NCI-H1417 (cell line): ENCODE measurements around the gene GBA2.

ENCODE experiments used
- DNase-seq, 3 experiments: peaks; one replicate each; lab custom pipeline; 2025; lab: John Stamatoyannopoulos, UW

GBA2 gene

DNA sequence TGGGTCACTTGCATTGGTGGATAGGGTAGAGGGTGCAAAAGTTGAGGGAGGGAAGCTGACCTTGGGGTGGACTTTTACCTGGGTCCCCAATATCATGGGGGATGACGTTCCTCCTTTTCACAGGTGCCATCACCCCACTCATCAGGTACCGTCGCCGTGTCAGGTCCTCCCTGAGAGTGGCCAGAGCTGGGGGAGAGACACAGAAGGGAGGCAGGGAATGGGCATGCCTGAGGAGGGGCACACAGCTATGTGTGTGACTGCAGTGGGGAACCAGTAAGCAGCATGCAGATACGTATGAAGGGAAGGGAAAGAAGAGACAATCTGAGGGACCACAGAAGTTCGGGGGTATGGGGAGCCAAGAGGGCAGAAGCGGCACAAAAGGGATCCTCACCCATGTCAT is 10.1 kb downstream of the GBA2 start:
- no peak for DNase-seq

DNA sequence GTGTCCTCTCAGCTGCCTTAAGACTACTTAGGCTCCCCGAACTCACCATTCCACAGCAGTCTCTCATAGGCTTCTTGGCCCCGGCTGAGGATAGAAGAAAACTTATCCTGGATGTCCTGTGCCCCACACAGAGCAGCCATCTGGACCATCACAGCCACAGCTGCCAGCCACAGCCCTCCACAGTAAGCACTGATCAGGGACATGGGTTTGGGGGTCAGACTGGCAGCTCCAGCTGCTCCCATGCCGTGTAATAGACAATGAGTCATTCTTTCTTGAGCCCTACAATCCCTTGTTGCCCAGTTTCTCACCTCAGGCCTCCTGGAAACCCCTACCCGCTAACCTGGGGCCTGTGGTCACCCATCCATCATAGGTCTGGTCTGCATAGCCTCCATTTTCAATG is 10.8 kb downstream of the GBA2 start:
- DNase-seq: no peak

DNA sequence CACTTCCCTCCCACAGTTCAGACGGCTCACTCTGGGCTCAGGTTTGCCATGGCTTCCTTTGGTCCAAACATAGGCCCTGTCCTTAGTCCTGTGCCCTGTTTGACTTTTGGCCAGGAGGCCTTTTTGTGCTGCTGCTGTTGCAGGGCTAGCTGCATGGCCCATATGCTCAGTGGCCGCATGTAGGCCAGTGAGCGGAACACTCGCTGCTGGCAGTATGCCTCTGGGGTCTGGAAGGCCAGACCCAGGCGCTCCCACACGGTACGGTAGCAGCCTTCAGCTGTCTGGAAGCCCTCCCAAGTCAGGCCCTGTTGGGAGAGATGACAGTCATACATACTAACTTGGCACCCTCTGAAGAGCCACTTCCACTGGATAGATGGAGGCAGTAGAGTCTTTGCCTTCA is 11.9 kb downstream of the GBA2 start:
- DNase-seq: no peak

DNA sequence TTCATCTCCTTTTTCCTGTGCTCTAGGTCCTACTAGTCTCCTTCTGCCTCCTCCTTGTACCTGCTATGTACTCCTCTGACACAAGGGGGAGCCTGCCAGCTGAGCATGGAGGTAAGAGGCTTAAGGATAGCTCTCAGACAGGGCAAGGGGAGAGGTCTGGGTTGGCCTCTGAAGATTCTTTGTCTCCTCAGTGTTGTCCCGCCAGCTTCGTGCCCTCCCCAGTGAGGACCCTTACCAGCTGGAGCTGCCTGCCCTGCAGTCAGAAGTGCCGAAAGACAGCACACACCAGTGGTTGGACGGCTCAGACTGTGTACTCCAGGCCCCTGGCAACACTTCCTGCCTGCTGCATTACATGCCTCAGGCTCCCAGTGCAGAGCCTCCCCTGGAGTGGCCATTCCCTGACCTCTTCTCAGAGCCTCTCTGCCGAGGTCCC is 12.8 kb downstream of the GBA2 start:
- DNase-seq: peak; percentile 12 to 65 (median 28)

DNA sequence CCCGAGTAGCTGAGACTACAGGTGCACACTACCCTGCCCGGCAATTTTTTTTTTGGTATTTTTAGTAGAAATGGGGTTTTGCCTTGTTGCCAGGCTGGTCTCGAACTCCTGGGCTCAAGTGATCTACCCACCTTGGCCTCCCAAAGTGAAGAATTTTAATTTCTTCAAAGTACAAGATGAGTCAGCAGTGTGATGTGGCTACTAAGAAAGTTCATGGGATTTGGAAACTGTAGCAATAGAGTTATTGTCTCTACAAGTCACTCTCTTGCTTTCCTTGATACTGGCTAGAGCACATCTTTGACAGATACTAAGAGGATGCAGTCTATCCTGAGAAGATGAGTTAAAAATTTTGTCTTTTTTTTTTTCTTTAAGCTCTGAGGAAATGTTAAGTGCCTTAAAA is 14.9 kb downstream of the GBA2 start:
- no peak for DNase-seq

DNA sequence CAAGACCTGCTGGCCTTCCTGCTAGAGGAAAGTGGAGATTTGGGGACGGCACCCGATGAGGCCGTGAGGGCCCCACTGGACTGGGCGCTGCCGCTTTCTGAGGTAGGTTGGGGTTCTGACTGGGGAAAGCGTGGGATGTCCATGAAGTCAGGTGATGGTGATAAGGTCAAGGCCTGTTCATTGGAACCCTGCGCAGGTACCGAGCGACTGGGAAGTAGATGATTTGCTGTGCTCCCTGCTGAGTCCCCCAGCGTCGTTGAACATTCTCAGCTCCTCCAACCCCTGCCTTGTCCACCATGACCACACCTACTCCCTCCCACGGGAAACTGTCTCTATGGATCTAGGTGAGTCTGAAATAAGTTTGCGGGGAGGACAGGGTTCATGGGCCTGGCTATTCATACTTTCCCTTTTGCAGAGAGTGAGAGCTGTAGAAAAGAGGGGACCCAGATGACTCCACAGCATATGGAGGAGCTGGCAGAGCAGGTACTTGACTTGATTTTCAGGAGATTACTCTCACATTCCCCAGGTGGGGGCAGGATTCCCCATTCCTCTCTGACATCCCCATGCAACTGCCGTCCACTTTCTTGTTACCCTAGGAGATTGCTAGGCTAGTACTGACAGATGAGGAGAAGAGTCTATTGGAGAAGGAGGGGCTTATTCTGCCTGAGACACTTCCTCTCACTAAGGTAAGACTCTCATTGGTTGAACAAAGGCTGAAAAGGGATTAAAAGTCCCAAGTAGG is 16.1 kb downstream of the GBA2 start:
- peak in 2 of 3 experiments; percentile 30 to 62 for DNase-seq

DNA sequence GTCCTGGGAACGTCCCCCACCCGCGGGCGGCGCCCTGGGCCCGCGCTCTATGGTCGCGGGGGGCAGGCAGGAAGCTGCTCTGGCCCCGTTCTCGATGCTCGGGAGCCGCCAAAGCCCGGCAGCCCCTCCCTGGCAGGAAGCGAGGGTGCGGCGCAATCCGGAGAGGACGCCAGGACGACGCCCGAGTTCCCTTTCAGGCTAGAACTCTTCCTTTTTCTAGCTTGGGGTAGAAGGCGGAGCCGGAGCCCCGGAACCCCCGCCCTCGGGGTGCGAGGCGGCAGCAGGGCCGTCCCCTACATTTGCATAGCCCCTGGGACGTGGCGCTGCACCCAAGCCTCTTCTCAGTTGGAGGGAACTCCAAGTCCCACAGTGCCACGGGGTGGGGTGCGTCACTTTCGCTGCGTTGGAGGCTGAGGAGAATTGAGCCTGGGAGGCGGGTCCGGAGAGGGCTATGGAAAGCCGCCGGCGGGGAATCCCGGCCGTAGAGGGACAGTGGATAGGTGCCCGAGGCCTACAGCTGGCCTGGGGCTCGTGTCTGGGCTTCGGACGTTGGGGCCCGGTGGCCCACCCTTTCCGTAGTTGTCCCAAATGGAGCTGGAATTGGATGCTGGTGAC is 16.7 kb downstream of the GBA2 start, which contains the start of the genes CREB3 and TLN1:
TSS of gene CREB3 (plus strand) at position 482 of the 615 bp plus-strand sequence. CDS start at position 589, 107 bp downstream.
TSS of gene TLN1 (minus strand) at position 11 of the 615 bp plus-strand sequence. CDS start 6,501 bp downstream, outside the sequence.
- peak; percentile 95 to 98 (median 97) for DNase-seq

DNA sequence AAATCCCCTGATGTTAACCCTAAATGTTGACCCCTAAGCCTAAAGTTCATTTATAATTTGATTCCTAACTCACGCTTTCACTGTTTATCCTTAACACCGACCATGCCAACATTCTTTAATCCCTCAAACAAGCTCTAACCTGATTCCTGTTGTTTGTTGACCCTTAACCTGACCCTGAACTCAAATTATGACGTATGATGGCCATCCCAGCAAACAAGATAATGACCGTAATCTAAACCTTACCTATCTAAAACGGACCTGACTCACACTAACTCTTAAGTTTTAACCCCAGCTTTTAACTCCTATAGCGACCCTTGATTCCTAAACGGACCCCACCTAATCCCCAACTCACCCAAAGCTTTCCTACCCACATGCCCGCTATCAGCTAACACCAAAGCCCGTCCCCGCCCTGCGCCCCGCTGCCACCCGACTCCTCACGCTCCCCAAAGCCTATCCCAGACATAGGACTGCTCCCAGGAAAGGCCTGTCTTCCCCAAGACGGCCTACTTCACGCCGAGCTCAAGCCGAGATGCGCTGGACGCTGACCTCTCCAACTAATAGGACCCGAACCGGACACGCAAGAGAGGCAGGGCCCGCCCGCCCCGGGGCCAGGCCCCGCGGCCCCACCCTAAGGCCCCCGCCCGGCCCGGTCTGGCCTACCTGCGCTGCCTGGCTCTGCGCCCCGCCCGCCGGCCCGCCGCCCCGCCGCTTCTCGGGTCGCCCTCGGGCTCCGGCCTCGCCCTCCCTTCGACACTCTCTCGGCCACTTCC is 17.4 kb downstream of the GBA2 start:
- peak in 1 of 3 experiments; percentile 23 for DNase-seq

DNA sequence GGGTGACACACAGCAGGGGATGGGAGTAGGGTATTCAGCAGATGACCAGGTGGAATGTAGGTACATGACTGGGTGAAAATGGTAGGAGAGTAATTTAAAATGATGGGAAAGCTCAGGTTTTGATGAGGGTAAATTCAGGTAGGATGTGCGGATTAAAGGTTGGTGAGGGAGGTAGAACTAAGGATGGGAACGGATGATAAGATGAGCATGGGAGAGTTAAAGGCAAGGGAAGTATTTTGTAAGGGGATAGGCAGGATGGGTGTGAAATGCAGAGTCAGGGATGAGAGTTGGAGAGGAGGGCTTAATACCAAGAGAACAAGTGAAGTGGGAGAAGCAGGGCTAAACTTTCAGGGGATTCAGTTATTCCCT is 18.6 kb downstream of the GBA2 start:
- no peak for DNase-seq

DNA sequence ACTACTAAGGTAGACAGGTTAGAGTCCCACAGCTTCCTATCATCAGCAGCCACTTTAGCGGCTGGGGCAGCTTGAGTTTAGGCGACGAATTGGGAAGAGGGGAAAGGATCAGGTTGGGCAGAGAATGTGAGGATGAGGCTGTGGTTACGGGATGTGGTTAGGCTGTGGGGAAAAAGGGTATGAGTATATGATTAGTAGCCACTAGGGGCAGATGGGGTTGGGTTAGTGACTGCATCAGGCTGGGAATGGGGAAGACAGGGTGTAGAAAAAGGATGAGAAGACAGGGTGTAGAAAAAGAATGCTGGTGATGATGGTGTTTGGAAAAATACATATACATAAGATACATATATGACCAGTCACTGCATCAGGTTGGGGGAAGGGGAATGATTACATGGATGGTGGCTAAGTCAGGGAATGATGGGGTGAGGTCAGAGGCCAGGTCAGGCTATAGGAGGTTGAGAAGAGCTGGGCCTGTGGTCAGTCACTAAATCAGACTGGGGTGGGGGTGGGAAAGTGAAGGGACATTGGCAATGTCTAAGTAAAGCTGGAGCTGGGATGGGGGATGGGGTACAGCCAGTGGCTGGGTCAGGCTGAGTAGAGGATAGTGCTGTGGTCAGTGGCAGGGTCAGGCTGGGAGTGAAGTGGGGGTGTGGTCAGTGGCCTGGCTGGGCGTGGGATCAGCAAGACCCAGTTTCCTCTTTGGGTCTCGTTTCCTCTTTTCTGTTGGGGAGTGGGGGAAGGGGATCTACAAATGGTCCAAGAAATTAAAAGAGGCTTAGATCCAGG is 19.1 kb downstream of the GBA2 start:
- DNase-seq: no peak

DNA sequence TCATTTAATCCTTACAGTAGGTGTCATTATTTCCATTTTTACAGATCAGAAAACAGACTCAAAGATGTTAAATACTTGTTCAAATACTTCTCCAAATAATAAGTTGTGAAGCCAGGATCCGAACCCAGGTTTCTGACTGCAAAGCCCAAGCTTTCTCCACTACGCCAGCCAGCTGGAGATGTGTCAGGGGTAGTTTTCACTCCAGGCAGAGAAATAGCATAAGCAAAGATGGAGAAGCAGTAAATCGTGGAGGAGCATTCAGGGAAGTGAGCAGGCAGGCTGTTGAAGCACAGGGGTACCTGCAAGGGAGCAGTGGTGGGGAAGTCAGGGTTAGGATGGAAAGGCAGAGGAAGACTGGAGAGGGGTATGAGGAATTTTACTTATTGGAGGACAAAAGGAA is 19.9 kb downstream of the GBA2 start:
- DNase-seq: no peak

DNA sequence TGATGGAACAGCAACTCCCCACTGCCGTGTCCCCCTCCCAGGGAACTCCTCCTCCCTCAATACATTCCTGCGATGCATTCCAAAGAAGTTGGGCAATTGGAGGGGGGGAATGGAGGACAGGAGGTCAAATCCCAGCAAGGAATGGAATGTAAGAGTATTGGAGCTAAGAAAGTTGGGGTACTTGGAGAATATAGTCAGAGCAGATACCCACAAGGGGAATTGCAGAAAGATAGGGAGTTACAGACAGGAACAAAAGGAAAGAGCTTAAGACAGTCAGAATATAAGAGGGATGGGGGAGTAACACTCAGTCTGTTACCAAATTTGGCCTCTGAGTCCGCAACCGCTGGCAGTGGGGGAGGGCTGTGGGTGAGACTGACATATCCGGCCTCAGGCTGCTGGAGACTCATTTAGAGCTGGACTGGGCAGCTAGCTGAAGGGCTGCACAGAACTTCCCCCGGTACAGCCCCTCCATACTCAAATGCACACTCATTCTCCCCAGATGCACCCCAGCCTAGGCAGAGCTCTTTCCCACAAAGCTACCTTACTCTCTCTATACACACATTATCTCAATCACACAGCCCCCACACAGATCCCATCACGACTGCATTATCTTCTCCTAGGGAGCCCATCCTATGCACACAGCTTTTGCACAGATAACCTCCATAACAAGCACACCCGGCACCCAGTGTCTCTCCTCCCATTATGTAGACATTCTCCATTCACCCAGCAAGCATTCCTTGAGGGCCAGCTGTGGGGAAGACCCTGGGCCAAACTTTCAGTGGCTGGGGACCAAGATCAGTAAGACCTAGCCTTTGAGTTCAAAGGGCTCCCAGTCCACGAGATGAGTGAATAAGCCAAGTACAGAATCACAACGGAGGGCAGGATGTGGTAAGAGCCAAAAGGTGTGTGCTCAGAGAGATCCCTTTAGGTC is 20.7 kb downstream of the GBA2 start:
- no peak for DNase-seq

DNA sequence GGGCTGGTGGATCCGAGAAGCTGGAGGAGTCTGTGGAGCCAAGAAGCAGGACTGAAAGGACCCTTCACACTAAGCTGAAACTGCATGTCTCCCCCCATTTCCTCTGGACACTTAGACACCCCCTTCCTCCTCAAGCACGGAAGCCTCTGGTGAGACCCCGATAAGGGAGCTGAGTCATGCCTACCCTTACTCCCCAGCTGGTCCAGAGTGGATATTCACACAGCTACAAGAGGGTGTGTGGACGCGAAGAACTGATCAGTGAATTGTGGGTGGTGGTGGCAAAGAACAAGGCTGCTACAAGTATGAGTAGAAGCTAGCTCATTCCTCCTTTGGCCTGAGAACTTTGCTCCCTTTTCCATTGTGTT is 21.4 kb downstream of the GBA2 start:
- no peak for DNase-seq

DNA sequence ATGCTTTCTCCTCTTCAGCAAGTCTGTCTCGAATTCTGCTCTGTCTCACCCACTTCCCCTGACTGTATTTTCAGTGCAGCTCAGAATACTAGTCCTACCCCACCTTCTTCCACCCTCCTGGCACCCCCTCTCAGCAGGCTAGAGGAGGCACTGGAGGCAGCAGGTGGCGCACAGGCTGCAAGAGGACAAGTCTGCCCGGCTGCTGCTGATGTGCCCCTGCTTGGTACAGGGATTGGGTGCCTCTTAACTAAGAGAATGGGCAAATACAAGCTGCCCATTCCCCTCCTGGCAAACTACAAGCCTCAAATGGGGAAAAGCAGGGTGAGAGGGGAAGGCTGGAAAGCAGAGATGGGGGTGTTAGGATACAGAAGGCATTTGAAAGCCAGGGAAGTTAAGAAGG is 22.1 kb downstream of the GBA2 start:
- no peak for DNase-seq

DNA sequence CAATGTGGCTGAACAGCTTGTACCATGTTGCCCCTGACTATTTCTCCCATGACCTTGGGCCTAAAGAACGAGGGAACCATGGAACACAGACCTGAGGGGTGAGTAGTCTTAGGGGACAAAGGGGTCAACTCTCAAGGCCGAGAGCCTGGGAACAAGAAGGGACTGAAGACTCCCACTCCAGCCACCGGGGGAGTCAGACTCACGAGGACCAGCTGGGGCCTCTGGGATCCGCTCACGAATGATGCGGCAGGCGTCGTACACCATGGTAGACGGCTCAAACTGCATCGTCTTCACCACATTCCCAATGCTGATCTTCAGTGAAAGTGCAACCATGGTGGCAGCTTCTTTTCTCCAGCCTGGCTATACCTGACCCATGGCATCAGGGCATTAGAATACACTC is 23.7 kb downstream of the GBA2 start:
- no peak for DNase-seq

DNA sequence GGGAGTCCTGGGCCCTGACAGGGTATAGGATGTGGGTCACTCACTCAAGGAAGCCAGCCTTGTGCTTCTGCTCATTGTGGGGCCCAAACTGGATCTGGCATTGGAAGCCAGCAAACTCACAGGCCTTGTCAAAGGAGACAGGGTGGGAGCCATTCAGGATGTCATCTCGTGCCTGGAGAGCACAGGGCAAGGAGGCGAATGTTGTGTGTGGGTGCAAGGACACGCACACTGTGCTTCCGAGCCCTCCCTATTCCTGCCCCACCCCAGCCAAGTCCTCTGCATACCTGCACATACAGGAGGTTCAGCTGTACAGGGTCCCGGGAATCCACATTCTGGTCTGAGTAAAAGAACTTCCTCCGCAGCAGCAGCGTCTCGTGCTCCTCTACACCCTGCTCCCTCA is 25.1 kb downstream of the GBA2 start:
- DNase-seq: no peak

DNA sequence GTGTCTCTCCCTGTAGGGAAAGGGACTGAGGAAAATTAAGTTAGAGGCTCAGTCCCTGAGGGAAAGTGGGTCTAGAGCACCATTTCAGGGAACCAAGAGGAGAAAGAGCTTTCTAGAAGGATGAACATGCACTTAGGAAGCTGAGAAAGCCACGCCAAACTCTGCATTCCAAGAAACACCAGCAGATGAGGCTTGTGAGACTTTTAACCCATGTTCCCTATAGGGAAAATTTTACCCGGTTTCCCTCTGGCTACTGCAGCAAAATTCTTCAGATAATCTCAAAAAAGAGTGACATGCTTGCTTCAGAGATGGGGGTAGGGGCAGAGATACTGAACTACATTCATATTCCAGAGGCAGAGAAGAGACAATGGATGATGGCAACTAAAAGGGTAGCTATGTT is 25.6 kb downstream of the GBA2 start:
- no peak for DNase-seq

DNA sequence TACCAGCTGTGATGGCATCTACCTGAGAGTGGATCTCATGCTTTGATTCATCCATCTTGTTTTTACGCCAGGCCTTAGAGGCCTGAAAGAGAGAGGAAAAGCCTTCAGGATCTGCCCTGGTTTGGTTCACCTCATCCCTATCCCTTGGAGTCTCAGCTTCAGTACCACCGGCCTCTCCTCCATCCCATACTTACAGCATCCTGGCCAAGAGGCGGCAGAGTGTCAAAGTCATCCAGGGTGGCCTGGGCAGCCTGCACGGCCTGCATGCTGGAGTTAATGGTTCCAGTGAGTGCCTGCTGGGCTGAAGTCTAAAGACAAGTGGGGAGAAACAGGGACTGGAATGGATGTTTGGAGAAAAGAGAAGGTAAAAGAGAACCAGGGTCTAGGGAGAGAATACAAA is 29.5 kb downstream of the GBA2 start:
- DNase-seq: no peak

DNA sequence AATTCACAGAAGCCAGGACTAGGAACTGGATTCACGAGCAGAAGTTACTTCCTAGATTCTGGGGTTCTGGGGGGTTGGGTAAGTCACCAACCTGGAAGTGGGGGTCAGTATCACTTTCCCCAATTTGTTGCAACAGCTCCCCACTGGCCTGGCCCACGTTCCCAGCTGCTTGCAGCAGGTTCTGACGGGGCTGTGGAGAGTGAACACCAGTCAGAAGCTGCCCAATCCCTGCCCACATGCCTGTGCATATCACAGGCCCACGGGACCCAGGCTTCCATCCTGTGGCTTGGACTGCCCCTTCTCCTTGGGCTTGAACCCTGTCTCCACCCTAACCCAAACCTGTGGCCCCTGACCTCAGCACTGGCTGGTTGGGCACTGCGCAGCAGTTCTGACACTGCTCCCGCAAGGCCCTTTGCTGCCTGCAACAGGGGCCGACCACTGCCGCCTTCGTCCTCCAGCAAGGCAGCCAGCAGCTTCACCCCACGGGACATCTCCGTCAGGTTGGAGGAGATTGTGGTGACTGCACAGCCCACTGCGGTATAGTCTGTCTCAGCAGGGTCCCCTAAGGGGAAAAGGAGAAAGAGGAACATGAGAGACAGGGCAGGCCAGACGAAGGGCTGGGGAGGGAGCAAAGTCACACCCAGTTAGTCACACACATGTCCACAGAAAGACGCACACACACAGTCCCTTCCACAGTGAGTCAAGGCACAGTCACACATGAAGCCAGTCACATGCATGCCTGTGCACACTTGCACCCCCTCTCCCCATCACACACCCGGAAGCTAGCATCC is 30.1 kb downstream of the GBA2 start:
- no peak for DNase-seq
